Neural crest cell (in vitro differentiated cells): ENCODE measurements around the gene FDXR. TPM values are rescaled to one million over a fixed set of nuclear protein-coding genes. Genes with fewer than 3 reads are reported as not detected.

Experiments used
- DNase-seq: peaks from one replicate; pipeline ENCODE4 v3.0.0; 2021; ENCODE audit warnings: low read depth, mixed read lengths, low spot score
- H3K27ac Mint-ChIP-seq: one replicate; pipeline ENCODE4 v1.8.0; 2021; ENCODE audit warnings: mild to moderate bottlenecking, mixed read lengths; ENCODE audit not compliant: unreplicated experiment
- H3K27me3 Mint-ChIP-seq: 2 replicates; pipeline ENCODE4 v1.8.0; 2021; ENCODE audit warnings: low read depth, mild to moderate bottlenecking, mixed read lengths
- H3K36me3 Mint-ChIP-seq: 2 replicates; pipeline ENCODE4 v1.8.0; 2021; ENCODE audit warnings: low read depth, mild to moderate bottlenecking, mixed read lengths
- H3K4me1 Mint-ChIP-seq: 2 replicates; pipeline ENCODE4 v1.8.0; 2021; ENCODE audit warnings: mixed read lengths
- H3K4me3 Mint-ChIP-seq: one replicate; pipeline ENCODE4 v1.8.0; 2021; ENCODE audit warnings: mild to moderate bottlenecking, mixed read lengths
- H3K9me3 Mint-ChIP-seq: 2 replicates; pipeline ENCODE4 v1.8.0; 2021; ENCODE audit warnings: mixed read lengths
- total RNA-seq: library from RNA; stranded (reverse); gene quantifications from 2 replicates; pipeline ENCODE4 v1.2.1, GENCODE V29; 2021
- TF ChIP-seq, protein P1 (sequence below): fragments of 200-600 bp; sonication (generic); conservative IDR thresholded peaks from 2 replicates; pipeline ENCODE4 v1.5.0; 2021; ENCODE audit warnings: antibody characterized with exemption, mild to moderate bottlenecking

FDXR gene
- total RNA-seq, 1 donor from 2014 or later = 14.8 TPM

DNA sequence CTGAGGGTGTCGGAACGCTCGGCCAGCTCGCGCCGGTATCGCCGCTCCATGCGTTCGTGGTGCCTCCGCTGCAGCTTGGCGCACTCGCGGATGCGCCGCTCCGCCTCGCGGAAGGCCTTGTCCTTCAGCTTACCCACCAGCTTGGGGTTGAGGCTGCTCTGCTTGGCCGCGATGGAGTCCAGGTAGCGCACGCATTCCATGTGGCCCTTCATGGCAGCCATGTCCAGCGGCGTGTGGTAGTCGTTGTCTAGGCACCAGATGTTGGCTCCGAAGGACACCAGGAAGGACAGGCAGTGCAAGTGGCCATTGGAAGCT is 47.5 kb upstream of the FDXR start:
- Mint-ChIP-seq H3K27ac (no peak overlapping the region), H3K4me3 (no peak overlapping the region), H3K9me3 (no peaks in the 10 kb centered on the region), H3K4me1 (no peaks in the 10 kb centered on the region), H3K36me3 (no peaks in the 10 kb centered on the region), H3K27me3 (peaks cover 48% of the 10 kb centered on the region)
- DNase-seq = no peak
- TF ChIP-seq, protein P1, sequence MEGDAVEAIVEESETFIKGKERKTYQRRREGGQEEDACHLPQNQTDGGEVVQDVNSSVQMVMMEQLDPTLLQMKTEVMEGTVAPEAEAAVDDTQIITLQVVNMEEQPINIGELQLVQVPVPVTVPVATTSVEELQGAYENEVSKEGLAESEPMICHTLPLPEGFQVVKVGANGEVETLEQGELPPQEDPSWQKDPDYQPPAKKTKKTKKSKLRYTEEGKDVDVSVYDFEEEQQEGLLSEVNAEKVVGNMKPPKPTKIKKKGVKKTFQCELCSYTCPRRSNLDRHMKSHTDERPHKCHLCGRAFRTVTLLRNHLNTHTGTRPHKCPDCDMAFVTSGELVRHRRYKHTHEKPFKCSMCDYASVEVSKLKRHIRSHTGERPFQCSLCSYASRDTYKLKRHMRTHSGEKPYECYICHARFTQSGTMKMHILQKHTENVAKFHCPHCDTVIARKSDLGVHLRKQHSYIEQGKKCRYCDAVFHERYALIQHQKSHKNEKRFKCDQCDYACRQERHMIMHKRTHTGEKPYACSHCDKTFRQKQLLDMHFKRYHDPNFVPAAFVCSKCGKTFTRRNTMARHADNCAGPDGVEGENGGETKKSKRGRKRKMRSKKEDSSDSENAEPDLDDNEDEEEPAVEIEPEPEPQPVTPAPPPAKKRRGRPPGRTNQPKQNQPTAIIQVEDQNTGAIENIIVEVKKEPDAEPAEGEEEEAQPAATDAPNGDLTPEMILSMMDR = no peak

- H3K4me1 Mint-ChIP-seq = no peaks in the 10 kb centered on the region
- TF ChIP-seq, protein P1 = peak; percentile 27
- H3K9me3 Mint-ChIP-seq = no peaks in the 10 kb centered on the region
- no peak overlapping the region for H3K4me3 Mint-ChIP-seq
- H3K27ac Mint-ChIP-seq = no peak overlapping the region
- peaks cover 43% of the 10 kb centered on the region for H3K27me3 Mint-ChIP-seq
- H3K36me3 Mint-ChIP-seq = no peaks in the 10 kb centered on the region
- DNase-seq = no peak
Measured at GRCh38 chr17:74919440-74920305, 46.9 kb upstream of the FDXR start.

- H3K27ac Mint-ChIP-seq = peak overlapping the region; percentile 9
- DNase-seq = no peak
- H3K4me1 Mint-ChIP-seq = no peaks in the 10 kb centered on the region
- H3K36me3 Mint-ChIP-seq = no peaks in the 10 kb centered on the region
- no peak overlapping the region for H3K4me3 Mint-ChIP-seq
- TF ChIP-seq, protein P1 = no peak
- H3K27me3 Mint-ChIP-seq = peaks cover 37% of the 10 kb centered on the region
- no peaks in the 10 kb centered on the region for H3K9me3 Mint-ChIP-seq
Measured at GRCh38 chr17:74918906-74919305, 46.1 kb upstream of the FDXR start.

- TF ChIP-seq, protein P1 = no peak
- Mint-ChIP-seq H3K27ac (no peak overlapping the region), H3K4me3 (no peak overlapping the region), H3K4me1 (no peaks in the 10 kb centered on the region), H3K27me3 (peaks cover 24% of the 10 kb centered on the region), H3K9me3 (no peaks in the 10 kb centered on the region), H3K36me3 (no peaks in the 10 kb centered on the region)
- DNase-seq = no peak
Measured at GRCh38 chr17:74917430-74917829, 44.6 kb upstream of the FDXR start.

DNA sequence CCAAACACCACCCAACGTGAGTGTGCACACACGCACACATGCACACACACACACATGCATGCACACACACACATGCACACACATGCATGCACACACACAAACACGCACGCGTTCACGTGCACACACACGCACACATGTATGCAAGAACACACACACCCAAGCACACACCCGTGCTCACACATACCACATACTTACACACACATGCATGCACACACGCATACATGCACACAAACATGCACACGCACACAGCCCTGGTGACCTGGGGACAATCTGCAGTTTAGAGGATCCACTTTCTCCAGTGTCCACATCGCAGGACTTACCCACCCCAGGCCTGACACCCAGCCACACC is 44.0 kb upstream of the FDXR start:
- Mint-ChIP-seq H3K4me3 (no peak overlapping the region), H3K4me1 (no peaks in the 10 kb centered on the region), H3K9me3 (no peaks in the 10 kb centered on the region), H3K27ac (no peak overlapping the region), H3K27me3 (peaks cover 20% of the 10 kb centered on the region), H3K36me3 (no peaks in the 10 kb centered on the region)
- no peak for DNase-seq
- TF ChIP-seq, protein P1 = no peak
